Astrocyte of the hippocampus (primary cell): ENCODE measurements around the gene TMEM126A.
"Not testable (repeated sequence)": the region's sequence is repeated elsewhere in the genome, so short reads cannot be mapped to it uniquely, and the experiment has no call there.

Experiments used
- DNase-seq: peaks from one replicate; pipeline ENCODE4 v3.0.0; 2011; ENCODE audit warnings: low read depth, low spot score

Gene TMEM126A

GRCh38 chr11:85647604-85648299, at the start of gene TMEM126A:
Gene TMEM126A (plus strand): TSS chr11:85647967. CDS start chr11:85650256, 2,289 bp downstream.
- peak; percentile 94 for DNase-seq

DNA sequence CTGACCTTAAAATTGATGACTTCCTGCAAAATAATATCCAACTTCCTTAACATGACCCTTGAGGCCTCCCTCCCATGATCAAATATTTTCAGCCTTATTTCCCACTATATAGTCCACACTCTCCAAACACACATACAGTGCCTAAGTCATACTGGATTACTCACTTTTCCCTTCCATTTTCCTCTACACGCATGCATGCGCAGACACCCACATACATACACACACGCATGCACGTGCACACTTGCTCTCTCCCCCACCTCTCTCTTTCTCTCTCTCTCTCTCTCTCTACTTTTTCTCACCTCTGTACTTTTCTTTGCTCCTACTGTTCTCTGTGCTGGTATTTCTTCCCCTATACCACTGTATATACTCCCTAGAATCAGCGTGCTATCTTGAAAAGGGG, 48.7 kb upstream of the TMEM126A start:
- DNase-seq, result no peak

DNA sequence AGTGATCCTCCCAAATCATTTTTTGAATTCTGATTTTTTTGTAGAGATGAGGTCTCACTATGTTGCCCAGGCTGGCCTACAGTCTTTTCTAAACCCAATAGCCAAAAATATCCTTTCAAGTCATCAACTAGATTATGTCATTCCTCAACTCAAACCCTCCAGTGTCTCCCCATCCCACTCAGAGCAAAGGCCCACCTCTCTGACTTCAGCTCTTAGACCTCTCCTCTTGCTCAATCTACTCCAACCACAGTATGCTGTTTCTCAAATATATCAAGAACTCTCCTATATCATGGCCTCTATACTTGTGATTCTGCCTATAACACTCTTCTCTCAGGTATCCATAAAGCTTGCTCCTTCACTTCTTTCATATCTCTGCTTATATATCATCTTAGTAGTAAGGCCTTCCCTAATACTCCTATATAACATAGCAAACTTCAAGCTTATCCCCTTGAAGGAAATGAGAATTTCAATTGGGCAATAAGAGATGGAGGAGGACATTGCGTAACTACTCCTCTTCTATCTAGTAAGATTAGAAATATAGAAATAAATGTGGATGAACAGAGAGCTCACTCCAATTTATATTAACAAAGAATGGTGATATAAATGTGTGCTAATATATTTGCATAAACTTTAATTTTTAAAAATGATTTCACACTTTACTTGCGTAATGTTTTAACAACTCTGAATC, 45.1 kb upstream of the TMEM126A start:
- DNase-seq, result no peak

DNA sequence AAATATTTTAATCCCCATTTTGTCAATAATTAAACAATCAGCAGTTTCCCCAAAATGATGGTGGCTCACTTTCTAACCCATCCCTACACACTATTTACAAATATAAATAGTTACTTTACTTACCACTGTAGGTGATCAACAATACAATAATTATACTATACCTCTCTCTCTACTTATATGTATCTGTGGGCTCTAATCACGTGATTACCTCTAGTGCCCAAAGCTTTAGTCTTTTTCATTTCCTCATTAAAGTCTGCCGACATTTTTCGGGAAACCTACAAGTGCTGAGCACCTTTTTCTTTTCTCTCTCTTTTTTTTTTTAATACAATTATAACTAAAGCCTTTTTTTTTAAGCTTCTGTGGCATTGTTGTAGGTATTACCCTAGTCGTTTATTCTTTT, 44.5 kb upstream of the TMEM126A start:
- DNase-seq, result no peak

GRCh38 chr11:85606237-85606636, 41.5 kb upstream of the TMEM126A start:
- not testable (repeated sequence) for DNase-seq

DNA sequence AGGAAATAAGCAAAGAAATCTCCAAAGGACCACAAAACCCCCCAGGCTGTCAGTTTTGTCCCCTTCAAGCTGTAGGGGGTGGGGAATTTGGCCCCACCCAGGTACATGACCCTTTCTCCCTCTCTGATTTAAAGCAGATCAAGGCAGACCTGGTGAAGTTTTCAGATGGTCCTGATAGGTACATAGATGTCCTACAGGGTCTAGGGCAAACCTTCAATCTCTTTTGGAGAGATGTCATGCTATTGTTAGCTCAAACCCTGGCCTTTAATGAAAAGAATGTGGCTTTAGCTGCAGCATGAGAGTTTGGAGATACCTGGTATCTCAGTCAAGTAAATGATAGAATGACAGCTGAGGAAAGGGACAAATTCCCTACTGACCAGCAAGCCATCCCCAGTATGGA, 39.1 kb upstream of the TMEM126A start:
- DNase-seq, result not testable (repeated sequence)

GRCh38 chr11:85609286-85609685, 38.5 kb upstream of the TMEM126A start:
- DNase-seq, result peak; percentile 25

- not testable (repeated sequence) for DNase-seq
Observed at GRCh38 chr11:85611643-85612042, 36.1 kb upstream of the TMEM126A start.

- DNase-seq, result no peak
Observed at GRCh38 chr11:85619499-85619898, 28.3 kb upstream of the TMEM126A start.

DNA sequence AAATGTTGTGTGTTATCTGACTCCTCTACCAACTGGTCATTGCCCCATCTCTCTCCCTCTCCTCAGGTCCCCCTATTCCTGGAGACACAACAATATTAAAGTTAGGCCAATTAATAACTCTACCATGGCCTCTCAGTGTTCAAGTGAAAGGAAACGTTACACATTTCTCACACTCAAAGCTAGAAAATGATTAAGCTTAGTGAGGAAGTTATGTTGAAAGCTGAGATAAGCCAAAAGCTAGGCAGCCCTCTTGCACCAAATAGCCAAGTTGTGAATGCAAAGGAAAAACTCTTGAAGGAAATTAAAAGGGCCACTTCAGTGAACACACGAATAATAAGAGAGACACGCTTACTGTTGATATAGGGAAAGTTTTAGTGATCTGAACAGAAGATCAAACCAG, 27.5 kb upstream of the TMEM126A start:
- no peak for DNase-seq

- DNase-seq, result no peak
Observed at GRCh38 chr11:85626496-85626895, 21.3 kb upstream of the TMEM126A start.

DNA sequence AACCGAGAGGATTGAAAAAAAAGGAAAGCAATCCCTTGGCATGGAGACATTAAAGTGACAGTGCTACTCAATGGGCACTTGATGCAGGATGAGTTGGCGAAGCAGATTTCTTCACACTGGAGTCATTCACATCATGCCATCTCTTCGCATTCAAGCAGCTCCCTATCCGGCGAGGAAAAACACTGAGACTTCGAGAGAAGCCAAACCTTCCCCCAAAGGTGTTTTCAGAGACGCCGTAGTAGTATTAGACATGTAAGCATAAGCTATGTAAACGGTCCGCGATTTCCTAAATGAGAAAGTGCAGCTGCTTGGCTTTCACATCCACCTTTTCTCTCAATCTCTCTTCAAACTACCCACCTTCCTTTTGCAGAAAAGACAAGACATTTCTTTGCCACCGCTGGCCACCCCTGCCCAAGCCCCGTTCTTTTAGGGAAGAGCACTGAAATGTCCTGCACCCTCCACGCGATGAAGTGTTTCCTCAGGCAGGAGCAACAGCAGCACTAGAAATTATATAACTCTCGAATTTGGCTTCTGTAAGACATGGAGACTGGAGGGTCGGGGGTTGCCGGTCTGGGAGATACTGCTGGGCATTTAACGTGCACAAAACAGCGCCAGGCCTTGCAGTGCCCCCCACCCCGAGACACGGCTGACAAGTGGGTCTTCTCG, 20.3 kb upstream of the TMEM126A start, which contains the start of gene DLG2:
TSS of gene DLG2 (minus strand) at position 13 of the 666 bp plus-strand sequence.
- DNase-seq, result peak; percentile 46

DNA sequence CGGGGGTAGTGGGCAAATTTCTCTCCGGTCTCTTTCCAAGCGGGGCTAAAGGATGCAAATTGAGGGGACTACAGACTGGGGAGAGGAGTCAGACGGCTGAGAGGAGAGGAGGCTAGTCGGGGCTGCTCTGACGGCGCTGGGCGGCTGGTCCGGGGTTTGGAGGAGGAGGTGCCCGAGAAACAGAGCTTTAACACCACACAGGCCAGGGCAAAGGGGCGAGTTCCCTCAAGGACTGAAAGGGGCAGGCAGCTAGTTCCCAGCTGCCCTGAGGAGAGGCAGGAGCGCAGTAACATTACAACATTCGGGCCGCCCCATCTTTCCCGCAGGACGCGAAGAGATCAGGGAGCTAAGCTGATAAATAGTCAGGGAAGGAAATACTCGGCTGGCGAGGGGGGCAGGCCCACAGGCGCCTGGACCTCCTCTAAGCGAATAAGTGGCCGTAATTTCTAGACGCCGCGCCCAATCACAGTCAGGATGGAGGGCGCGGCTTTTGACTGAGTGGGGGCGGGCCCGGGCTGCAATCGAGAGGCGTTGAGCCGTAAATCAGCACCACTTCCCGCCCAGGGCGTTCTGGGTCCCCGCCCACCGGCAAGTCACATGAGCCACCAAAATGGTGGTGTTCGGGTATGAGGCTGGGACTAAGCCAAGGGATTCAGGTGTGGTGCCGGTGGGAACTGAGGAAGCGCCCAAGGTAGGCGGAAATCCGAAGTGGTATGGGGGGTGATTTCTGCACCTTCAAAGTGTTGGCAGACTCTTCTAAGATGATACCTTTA, 19.6 kb upstream of the TMEM126A start, which contains the start of gene TMEM126B:
TSS of gene TMEM126B (plus strand) at position 596 of the 773 bp plus-strand sequence. CDS start at position 611, 15 bp downstream.
- peak; percentile 99 for DNase-seq

DNA sequence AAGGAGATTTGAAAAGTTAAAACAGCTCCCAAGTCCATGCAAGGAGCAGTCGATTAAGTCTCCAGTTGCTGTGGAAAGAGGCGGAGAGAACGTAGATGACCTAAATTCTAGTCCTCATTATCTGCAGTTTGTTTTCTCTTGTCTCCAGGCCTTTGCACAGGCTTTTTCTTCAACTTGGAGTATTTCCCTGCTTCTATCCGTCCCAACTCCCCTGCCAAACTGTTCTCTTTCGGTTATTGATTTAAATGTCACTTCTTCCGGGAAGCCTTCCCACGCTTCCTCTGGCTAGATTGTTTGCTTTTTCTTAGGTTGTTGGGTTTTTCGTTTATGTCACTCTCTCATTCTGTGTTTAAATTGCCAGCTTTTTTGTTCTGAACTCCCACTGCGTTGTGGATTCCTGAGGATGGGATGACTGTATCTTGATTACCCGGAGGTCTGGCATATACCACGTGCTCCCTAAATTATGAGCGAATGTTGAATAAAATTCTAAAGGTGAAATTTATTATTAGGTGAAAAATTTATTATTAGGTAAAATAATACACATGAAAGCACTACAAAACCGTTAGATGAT, 18.9 kb upstream of the TMEM126A start:
- DNase-seq, result no peak

DNA sequence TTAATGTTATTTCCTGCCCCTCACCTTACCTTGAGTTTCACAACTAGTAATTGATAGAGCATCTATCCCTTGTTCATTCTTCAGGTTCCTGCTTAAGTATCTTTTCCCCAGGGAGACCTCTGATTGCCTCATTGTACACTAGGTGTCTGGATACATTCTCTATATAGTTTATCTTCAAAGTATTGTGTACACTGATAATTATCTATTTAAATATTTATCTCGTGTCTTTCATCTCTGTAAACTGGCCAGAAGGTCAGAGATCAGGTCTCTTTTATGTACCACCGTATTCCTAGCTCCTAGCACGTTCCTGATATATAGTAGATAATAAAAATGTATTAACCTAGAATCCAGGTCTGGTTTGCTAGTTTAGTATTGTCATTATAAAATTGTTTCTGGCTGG, 13.0 kb upstream of the TMEM126A start:
- no peak for DNase-seq

GRCh38 chr11:85643191-85643614, 4.6 kb upstream of the TMEM126A start:
- peak; percentile 62 for DNase-seq

- DNase-seq, result no peak
Observed at GRCh38 chr11:85647078-85647477, 689 bp upstream of the TMEM126A start.

GRCh38 chr11:85651118-85651517, 3.4 kb downstream of the TMEM126A start:
- no peak for DNase-seq

DNA sequence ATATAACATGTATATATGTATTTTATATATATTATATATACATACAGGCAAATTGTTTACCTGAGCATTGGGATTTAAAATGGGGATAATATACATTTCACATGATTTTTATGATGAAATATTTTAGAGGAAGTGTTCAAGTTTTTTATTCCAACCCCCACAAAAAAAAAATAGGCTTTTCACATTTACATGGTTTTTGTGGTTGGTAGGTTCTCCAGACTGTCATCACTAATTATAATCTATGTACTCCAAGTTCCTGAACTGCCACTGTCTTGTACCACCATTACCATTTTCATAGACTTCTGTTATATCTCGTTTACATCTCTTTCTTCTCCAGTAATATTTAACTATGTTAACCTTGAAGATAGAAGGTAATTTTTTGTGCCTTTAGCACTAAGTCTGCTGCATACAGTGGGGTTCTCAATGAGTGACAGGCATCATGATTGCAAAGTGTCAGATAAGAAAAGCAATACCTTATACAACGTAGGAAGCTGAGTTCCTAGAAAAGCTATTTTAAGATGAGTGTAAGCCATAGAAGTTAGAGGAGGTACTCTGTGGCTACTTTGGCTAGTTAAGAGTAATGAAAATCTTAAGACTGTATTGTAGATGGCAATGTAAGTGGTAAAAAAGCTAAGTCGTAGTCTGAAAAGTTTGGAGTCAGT, 5.2 kb downstream of the TMEM126A start:
- DNase-seq, result no peak

GRCh38 chr11:85654343-85654742, 6.6 kb downstream of the TMEM126A start:
- DNase-seq, result not testable (repeated sequence)

- no peak for DNase-seq
Observed at GRCh38 chr11:85656777-85657176, 9.0 kb downstream of the TMEM126A start.
